ENCODE results near the gene MYO3B. TPM values are rescaled to one million over a fixed set of nuclear protein-coding genes. Genes with fewer than 3 reads are reported as not detected.

MYO3B gene
- total RNA-seq, 1 donor from 2014 or later: not detected

DNA sequence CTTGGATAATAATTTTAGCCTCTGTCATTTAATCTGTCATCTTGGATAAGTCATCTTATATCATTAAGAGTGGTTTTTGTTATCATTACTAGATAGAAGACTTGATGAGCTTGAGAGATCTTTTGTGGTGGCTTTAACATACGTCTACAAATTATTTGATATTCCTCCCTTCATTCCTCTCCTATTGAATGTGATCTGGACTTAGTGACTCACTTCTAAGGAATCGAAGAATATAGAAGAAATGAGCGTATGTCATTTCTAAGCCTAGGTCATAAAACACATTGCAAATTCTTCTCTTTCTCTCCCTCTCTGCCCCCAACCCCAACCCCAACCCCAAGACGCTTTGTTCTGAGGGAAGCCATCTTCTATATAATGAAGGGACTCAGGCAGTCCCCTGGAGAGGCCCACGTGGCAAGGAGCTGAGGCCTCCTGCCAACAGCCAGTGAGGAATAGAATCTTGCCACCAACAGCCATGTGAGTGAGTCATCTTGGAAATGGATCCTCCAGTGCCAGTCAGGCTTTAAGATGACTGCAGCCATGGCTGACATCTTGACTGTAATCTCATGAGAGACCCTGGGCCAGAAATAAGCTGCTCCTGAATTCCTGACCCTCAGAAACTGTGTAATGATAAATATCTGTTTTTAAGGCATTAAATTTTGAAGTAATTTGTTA, 315.6 kb downstream of the MYO3B start:
- no peaks in the 10 kb centered on the region for H3K36me3 Mint-ChIP-seq (ENCODE audit: low read depth)
- H3K27me3 Mint-ChIP-seq (ENCODE audit: low read depth): no peaks in the 10 kb centered on the region
- peaks cover 3% of the 10 kb centered on the region for H3K4me1 Mint-ChIP-seq
- no peak for TF ChIP-seq CTCF (conservative IDR thresholded peaks at IDR 0.05)
- H3K4me3 Mint-ChIP-seq: no peak overlapping the region
- H3K9me3 Mint-ChIP-seq: no peaks in the 10 kb centered on the region
- no peak overlapping the region for H3K27ac Mint-ChIP-seq (ENCODE audit: unreplicated experiment)
- no peak for DNase-seq (ENCODE audit: low read depth, low spot score)

- Mint-ChIP-seq H3K27ac (ENCODE audit: unreplicated experiment) (no peak overlapping the region), H3K27me3 (ENCODE audit: low read depth) (peaks cover 3% of the 10 kb centered on the region), H3K4me3 (no peak overlapping the region), H3K4me1 (peaks cover 10% of the 10 kb centered on the region), H3K36me3 (ENCODE audit: low read depth) (no peaks in the 10 kb centered on the region), H3K9me3 (no peaks in the 10 kb centered on the region)
- DNase-seq (ENCODE audit: low read depth, low spot score): no peak
- no peak for TF ChIP-seq CTCF (conservative IDR thresholded peaks at IDR 0.05)
These were observed 317.9 kb downstream of the MYO3B start for GRCh38 chr2:170495896-170496295.

GRCh38 chr2:170498619-170499018, 320.7 kb downstream of the MYO3B start:
- Mint-ChIP-seq H3K9me3 (no peaks in the 10 kb centered on the region), H3K36me3 (ENCODE audit: low read depth) (no peaks in the 10 kb centered on the region)
- TF ChIP-seq CTCF (conservative IDR thresholded peaks at IDR 0.05): no peak

DNA sequence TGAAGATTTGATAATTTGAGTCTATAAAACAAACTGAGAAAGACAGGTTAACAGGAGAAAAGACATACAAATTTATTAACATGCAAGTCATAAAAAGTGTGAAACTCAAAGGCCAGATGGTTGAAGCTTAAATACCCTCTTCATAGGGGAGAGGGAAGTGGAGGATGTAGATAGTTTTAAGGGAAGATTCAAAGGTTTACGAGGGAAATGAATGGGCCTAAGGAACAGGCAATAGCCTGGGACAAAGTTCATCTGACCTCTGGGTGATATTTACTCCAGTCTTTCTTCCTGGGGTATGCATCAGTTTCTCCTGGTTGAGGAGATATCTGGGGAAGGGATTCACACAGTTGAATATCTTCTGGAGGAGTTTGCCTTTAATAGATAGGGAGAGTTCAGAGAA, 322.2 kb downstream of the MYO3B start:
- Mint-ChIP-seq H3K36me3 (ENCODE audit: low read depth) (no peaks in the 10 kb centered on the region), H3K27me3 (ENCODE audit: low read depth) (peaks cover 6% of the 10 kb centered on the region), H3K9me3 (no peaks in the 10 kb centered on the region), H3K4me1 (peaks cover 46% of the 10 kb centered on the region), H3K4me3 (no peak overlapping the region), H3K27ac (ENCODE audit: unreplicated experiment) (no peak overlapping the region)
- DNase-seq (ENCODE audit: low read depth, low spot score): no peak
- no peak for TF ChIP-seq CTCF (conservative IDR thresholded peaks at IDR 0.05)

More at GRCh38 chr2:170498619-170499018, 320.7 kb downstream of the MYO3B start:
- Mint-ChIP-seq H3K4me3 (no peak overlapping the region), H3K27me3 (ENCODE audit: low read depth) (peaks cover 6% of the 10 kb centered on the region), H3K4me1 (peaks cover 31% of the 10 kb centered on the region), H3K27ac (ENCODE audit: unreplicated experiment) (peak overlapping the region; percentile 11)
- DNase-seq (ENCODE audit: low read depth, low spot score): no peak

- Mint-ChIP-seq H3K36me3 (ENCODE audit: low read depth) (no peaks in the 10 kb centered on the region), H3K9me3 (no peaks in the 10 kb centered on the region), H3K27me3 (ENCODE audit: low read depth) (peaks cover 6% of the 10 kb centered on the region), H3K4me1 (peaks cover 52% of the 10 kb centered on the region), H3K27ac (ENCODE audit: unreplicated experiment) (peak overlapping the region; percentile 76), H3K4me3 (no peak overlapping the region)
- no peak for DNase-seq (ENCODE audit: low read depth, low spot score)
- no peak for TF ChIP-seq CTCF (conservative IDR thresholded peaks at IDR 0.05)
These were observed 322.8 kb downstream of the MYO3B start for GRCh38 chr2:170500770-170501169.

Measured in neural crest cell (in vitro differentiated cells).